HEK293 (cell line): ENCODE data around the gene TTLL5.

Source experiments
- CTCF ChIA-PET: fragments of 350-600 bp; formaldehyde crosslinking; extraction: SDS; loops from one replicate; lab custom pipeline; 2021; ENCODE audit warnings: antibody characterized with exemption; lab: Yijun Ruan, JAX
- POLR2A ChIA-PET: fragments of 300-600 bp; formaldehyde crosslinking; extraction: SDS; loops from one replicate; lab custom pipeline; 2020; ENCODE audit warnings: antibody characterized with exemption, inconsistent platforms; lab: Yijun Ruan, JAX
- H3K27ac ChIP-seq: fragments of 200-500 bp; sonication (Bioruptor generic); 2 replicates; pipeline ENCODE4 v1.5.1; 2014; ENCODE audit warnings: low read depth, low read length, control low read depth, inconsistent platforms; ENCODE audit errors: extremely low read depth
- H3K36me3 ChIP-seq, 2 experiments: fragments of 200-500 bp in 1 of 2; sonication (Bioruptor generic) in 1 of 2; 1 replicate in 1 of 2; 2 replicates in 1 of 2; pipeline ENCODE4 v1.5.1; 2014 to 2017; ENCODE audit warnings: inconsistent platforms in 2 of 2, low read length in 2 of 2; ENCODE audit not compliant: control insufficient read depth in 2 of 2, insufficient read depth in 1 of 2
- H3K4me1 ChIP-seq: fragments of 200-500 bp; sonication (Bioruptor generic); 2 replicates; pipeline ENCODE4 v1.5.1; 2014; ENCODE audit warnings: mild to moderate bottlenecking, low read length, inconsistent platforms; ENCODE audit not compliant: control insufficient read depth, insufficient read depth
- H3K4me3 ChIP-seq: 2 replicates; pipeline ENCODE4 v1.5.1; 2011; ENCODE audit warnings: low read depth, mild to moderate bottlenecking, control low read depth, low read length, moderate library complexity
- H3K9me3 ChIP-seq: fragments of 200-500 bp; sonication (Bioruptor generic); 2 replicates; pipeline ENCODE4 v1.5.1; 2014; ENCODE audit warnings: low read depth, low read length, inconsistent platforms; ENCODE audit not compliant: control insufficient read depth, insufficient read depth
- BCL11A ChIP-seq: fragments of 450-650 bp; formaldehyde crosslinking; IDR thresholded peaks from 2 replicates; pipeline ENCODE4 v1.5.1; 2016; ENCODE audit warnings: low read depth, missing biosample characterization, missing genetic modification characterization
- FEZF1 ChIP-seq: fragments of 450-650 bp; formaldehyde crosslinking; IDR thresholded peaks from 2 replicates; pipeline ENCODE4 v1.5.1; 2016; ENCODE audit warnings: missing biosample characterization, missing genetic modification characterization
- GLIS1 ChIP-seq: fragments of 450-650 bp; formaldehyde crosslinking; IDR thresholded peaks from 2 replicates; pipeline ENCODE4 v1.5.1; 2016; ENCODE audit warnings: missing biosample characterization, missing genetic modification characterization
- KLF1 ChIP-seq: fragments of 450-650 bp; formaldehyde crosslinking; IDR thresholded peaks from 2 replicates; pipeline ENCODE4 v1.5.1; 2016; ENCODE audit warnings: missing biosample characterization, missing genetic modification characterization
- PATZ1 ChIP-seq: fragments of 450-650 bp; formaldehyde crosslinking; IDR thresholded peaks from 2 replicates; pipeline ENCODE4 v1.5.1; 2016; ENCODE audit warnings: missing biosample characterization, missing genetic modification characterization
- TSHZ1 ChIP-seq: fragments of 450-650 bp; formaldehyde crosslinking; IDR thresholded peaks from 2 replicates; pipeline ENCODE4 v1.5.1; 2016; ENCODE audit warnings: missing biosample characterization, missing genetic modification characterization, borderline replicate concordance
- ZFHX2 ChIP-seq: fragments of 450-650 bp; formaldehyde crosslinking; conservative IDR thresholded peaks from 2 replicates; pipeline ENCODE4 v1.5.1; 2016; ENCODE audit warnings: missing biosample characterization, missing genetic modification characterization
- ZNF433 ChIP-seq: fragments of 450-650 bp; formaldehyde crosslinking; IDR thresholded peaks from 2 replicates; pipeline ENCODE4 v1.5.1; 2016; ENCODE audit warnings: missing biosample characterization, missing genetic modification characterization, low read depth
- ZNF561 ChIP-seq: fragments of 450-650 bp; IDR thresholded peaks from 2 replicates; pipeline ENCODE4 v1.5.1; 2018; ENCODE audit warnings: missing biosample characterization, missing genetic modification characterization, borderline replicate concordance
- ZNF580 ChIP-seq: fragments of 450-650 bp; formaldehyde crosslinking; IDR thresholded peaks from 2 replicates; pipeline ENCODE4 v1.5.1; 2016; ENCODE audit warnings: missing biosample characterization, missing genetic modification characterization
- ZNF600 ChIP-seq: fragments of 450-650 bp; formaldehyde crosslinking; IDR thresholded peaks from 2 replicates; pipeline ENCODE4 v1.5.1; 2016; ENCODE audit warnings: missing biosample characterization, missing genetic modification characterization
- ZNF629 ChIP-seq: fragments of 450-650 bp; formaldehyde crosslinking; IDR thresholded peaks from 2 replicates; pipeline ENCODE4 v1.5.1; 2017; ENCODE audit warnings: missing biosample characterization, missing genetic modification characterization
- ZNF654 ChIP-seq: fragments of 450-650 bp; formaldehyde crosslinking; IDR thresholded peaks from 2 replicates; pipeline ENCODE4 v1.5.1; 2016; ENCODE audit warnings: low read depth, missing biosample characterization, missing genetic modification characterization
- ZNF658 ChIP-seq: fragments of 450-650 bp; formaldehyde crosslinking; IDR thresholded peaks from 2 replicates; pipeline ENCODE4; 2016; ENCODE audit warnings: missing biosample characterization, missing genetic modification characterization
- ZNF776 ChIP-seq: fragments of 450-650 bp; formaldehyde crosslinking; IDR thresholded peaks from 2 replicates; pipeline ENCODE4 v1.5.0; 2017; ENCODE audit warnings: missing biosample characterization, missing genetic modification characterization, borderline replicate concordance
- ZNF843 ChIP-seq: fragments of 450-650 bp; formaldehyde crosslinking; IDR thresholded peaks from 2 replicates; pipeline ENCODE4 v1.5.1; 2016; ENCODE audit warnings: missing biosample characterization, missing genetic modification characterization
- ZXDB ChIP-seq: fragments of 450-650 bp; formaldehyde crosslinking; IDR thresholded peaks from 2 replicates; pipeline ENCODE4 v1.5.1; 2016; ENCODE audit warnings: missing biosample characterization, missing genetic modification characterization
- TF ChIP-seq, protein P1 (sequence below): fragments of 450-650 bp; formaldehyde crosslinking; IDR thresholded peaks from 2 replicates; pipeline ENCODE4 v1.5.1; 2016; ENCODE audit warnings: missing biosample characterization, missing genetic modification characterization
- TF ChIP-seq, protein P2 (sequence below): fragments of 450-650 bp; formaldehyde crosslinking; IDR thresholded peaks from 2 replicates; pipeline ENCODE4 v1.5.1; 2016; ENCODE audit warnings: missing biosample characterization, missing genetic modification characterization
- TF ChIP-seq, protein P3 (sequence below): fragments of 450-650 bp; formaldehyde crosslinking; IDR thresholded peaks from 2 replicates; pipeline ENCODE4 v1.5.1; 2017; ENCODE audit warnings: missing biosample characterization, mild to moderate bottlenecking, missing genetic modification characterization, moderate library complexity

TTLL5 gene

GRCh38 chr14:75647640-75648039 lies 13.4 kb upstream of the TTLL5 start:
- TF ChIP-seq ZNF433 (tag by site-specific recombination) (no peak), ZNF654 (tag by site-specific recombination) (no peak), ZNF658 (tag by site-specific recombination) (no peak), GLIS1 (no peak)
- H3K4me3 ChIP-seq, result no peak overlapping the region
- peaks cover 13% of the 10 kb centered on the region for H3K4me1 ChIP-seq
- ChIA-PET POLR2A (no interaction called here), CTCF (interaction anchor here (1.0 to 2.7 kb wide), 2 partner anchors 8 to 70 kb away, joined by 4 to 13 read pairs; partner anchors contain the start of gene FLVCR2)
- H3K27ac ChIP-seq, result no peak overlapping the region
- no peaks in the 10 kb centered on the region for H3K9me3 ChIP-seq
- H3K36me3 ChIP-seq, result peaks cover 12 to 35% of the 10 kb centered on the region in 2 experiments

DNA sequence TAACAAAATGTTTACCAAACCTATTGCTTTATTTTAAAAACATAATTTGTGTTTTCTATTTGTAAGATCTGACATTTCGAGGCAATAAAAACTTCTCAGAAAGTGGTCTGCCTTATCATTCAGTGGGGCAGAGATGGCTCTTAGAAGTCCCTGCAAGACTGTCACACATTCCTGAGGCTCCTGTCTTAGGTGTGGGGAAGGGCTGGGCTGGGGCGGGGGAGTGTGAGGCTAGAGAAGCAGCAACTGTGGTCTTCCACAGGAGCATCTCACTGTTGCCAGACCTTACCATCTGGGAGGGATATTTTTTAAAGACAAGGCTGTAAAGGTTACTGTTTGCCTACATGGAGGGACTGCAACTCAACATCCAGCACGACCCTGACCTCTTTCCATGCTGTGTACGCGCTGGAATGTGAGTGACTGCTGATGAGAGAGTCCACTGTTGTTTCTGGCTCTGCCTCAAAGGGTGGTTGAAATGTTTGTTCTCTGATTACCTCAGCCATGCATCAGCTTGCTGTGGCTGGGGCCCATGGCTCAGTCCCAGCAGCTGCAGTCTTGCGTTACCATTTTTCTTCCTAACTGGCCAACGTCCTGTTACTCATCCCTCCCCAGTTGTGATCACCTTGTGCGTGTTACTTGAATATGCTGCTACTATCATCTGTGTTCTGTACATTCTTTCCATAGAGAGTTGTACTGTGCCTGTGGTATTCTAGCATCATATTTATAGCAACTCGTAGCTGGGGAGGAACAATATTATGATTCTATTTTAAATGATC lies 12.8 kb upstream of the TTLL5 start:
- Histone ChIP-seq H3K4me3 (no peak overlapping the region), H3K36me3 (peaks cover 16 to 39% of the 10 kb centered on the region in 2 experiments), H3K4me1 (peaks cover 13% of the 10 kb centered on the region), H3K9me3 (no peaks in the 10 kb centered on the region), H3K27ac (no peak overlapping the region)
- ChIA-PET POLR2A (interaction anchor here (1.0 to 2.1 kb wide), 3 partner anchors 12 to 71 kb away, joined by 6 to 10 read pairs (median 6); partner anchors contain the start of genes ERG28, FLVCR2 and TTLL5), CTCF (interaction anchor here (13.9 kb wide), 1 partner anchor 72 kb away, joined by 266 read pairs; the partner anchor contains the start of gene FLVCR2)
- TF ChIP-seq, protein P1, sequence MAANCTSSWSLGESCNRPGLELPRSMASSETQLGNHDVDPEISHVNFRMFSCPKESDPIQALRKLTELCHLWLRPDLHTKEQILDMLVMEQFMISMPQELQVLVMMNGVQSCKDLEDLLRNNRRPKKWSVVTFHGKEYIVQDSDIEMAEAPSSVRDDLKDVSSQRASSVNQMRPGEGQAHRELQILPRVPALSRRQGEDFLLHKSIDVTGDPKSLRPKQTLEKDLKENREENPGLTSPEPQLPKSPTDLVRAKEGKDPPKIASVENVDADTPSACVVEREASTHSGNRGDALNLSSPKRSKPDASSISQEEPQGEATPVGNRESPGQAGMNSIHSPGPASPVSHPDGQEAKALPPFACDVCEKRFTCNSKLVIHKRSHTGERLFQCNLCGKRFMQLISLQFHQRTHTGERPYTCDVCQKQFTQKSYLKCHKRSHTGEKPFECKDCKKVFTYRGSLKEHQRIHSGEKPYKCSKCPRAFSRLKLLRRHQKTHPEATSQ (tag by site-specific recombination), result no peak
- TF ChIP-seq KLF1 (tag by site-specific recombination) (peak; percentile 76), FEZF1 (tag by site-specific recombination) (peak; percentile 65), ZNF776 (tag by site-specific recombination) (no peak), PATZ1 (tag by site-specific recombination) (peak; percentile 38; the same call in 1 of the 2 replicates), ZXDB (tag by site-specific recombination) (peak; percentile 66), ZNF843 (peak; percentile 64; the same call in 1 of the 2 replicates), ZNF580 (tag by site-specific recombination) (0 out of 2 replicates have a peak, but pooled peaks have one; percentile 14), TSHZ1 (tag by site-specific recombination) (peak; percentile 42; the same call in 1 of the 2 replicates), ZFHX2 (no peak), ZNF561 (tag by site-specific recombination) (no peak), ZNF600 (tag by site-specific recombination) (peak; percentile 88), BCL11A (tag by site-specific recombination) (peak; percentile 80; the same call in 1 of the 2 replicates), ZNF629 (tag by site-specific recombination) (peak; percentile 66)
- TF ChIP-seq, protein P2, sequence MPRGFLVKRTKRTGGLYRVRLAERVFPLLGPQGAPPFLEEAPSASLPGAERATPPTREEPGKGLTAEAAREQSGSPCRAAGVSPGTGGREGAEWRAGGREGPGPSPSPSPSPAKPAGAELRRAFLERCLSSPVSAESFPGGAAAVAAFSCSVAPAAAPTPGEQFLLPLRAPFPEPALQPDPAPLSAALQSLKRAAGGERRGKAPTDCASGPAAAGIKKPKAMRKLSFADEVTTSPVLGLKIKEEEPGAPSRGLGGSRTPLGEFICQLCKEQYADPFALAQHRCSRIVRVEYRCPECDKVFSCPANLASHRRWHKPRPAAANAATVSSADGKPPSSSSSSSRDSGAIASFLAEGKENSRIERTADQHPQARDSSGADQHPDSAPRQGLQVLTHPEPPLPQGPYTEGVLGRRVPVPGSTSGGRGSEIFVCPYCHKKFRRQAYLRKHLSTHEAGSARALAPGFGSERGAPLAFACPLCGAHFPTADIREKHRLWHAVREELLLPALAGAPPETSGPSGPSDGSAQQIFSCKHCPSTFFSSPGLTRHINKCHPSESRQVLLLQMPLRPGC (tag by site-specific recombination), result 0 out of 2 replicates have a peak, but pooled peaks have one; percentile 56
- TF ChIP-seq, protein P3, sequence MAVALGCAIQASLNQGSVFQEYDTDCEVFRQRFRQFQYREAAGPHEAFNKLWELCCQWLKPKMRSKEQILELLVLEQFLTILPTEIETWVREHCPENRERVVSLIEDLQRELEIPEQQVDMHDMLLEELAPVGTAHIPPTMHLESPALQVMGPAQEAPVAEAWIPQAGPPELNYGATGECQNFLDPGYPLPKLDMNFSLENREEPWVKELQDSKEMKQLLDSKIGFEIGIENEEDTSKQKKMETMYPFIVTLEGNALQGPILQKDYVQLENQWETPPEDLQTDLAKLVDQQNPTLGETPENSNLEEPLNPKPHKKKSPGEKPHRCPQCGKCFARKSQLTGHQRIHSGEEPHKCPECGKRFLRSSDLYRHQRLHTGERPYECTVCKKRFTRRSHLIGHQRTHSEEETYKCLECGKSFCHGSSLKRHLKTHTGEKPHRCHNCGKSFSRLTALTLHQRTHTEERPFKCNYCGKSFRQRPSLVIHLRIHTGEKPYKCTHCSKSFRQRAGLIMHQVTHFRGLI (tag by site-specific recombination), result no peak
